Mesothelial cell of epicardium (in vitro differentiated cells): ENCODE data around the gene PPP4R4. TPM values are rescaled to one million over a fixed set of nuclear protein-coding genes. Genes with fewer than 3 reads are reported as not detected.

Source experiments
- DNase-seq, 2 experiments: peaks; one replicate each; pipeline ENCODE4 v3.0.0; 2021; ENCODE audit warnings: low spot score in 2 of 2; ENCODE audit not compliant: unreplicated experiment in 2 of 2
- H3K27ac Mint-ChIP-seq: 2 replicates; pipeline ENCODE4 v1.8.0; 2021; ENCODE audit warnings: mixed read lengths
- H3K27me3 Mint-ChIP-seq: 2 replicates; pipeline ENCODE4 v1.8.0; 2021; ENCODE audit warnings: low read depth, mixed read lengths
- H3K36me3 Mint-ChIP-seq: 2 replicates; pipeline ENCODE4 v1.8.0; 2021; ENCODE audit warnings: mixed read lengths
- H3K4me1 Mint-ChIP-seq: 2 replicates; pipeline ENCODE4 v1.8.0; 2021; ENCODE audit warnings: mixed read lengths
- H3K4me3 Mint-ChIP-seq: 2 replicates; pipeline ENCODE4 v1.8.0; 2021; ENCODE audit warnings: mild to moderate bottlenecking, moderate library complexity, mixed read lengths
- H3K9me3 Mint-ChIP-seq: 2 replicates; pipeline ENCODE4 v1.8.0; 2021; ENCODE audit warnings: mixed read lengths
- CTCF ChIP-seq: fragments of 200-600 bp; sonication (generic); IDR thresholded peaks from one replicate; pipeline ENCODE4 v1.5.0; 2021; ENCODE audit warnings: antibody characterized with exemption; ENCODE audit not compliant: unreplicated experiment
- total RNA-seq: library from RNA; stranded (reverse); gene quantifications from 3 replicates; pipeline ENCODE4 v1.2.1, GENCODE V29; 2021

Gene PPP4R4
- total RNA-seq, 1 donor from 2014 or later: 0.54 TPM

DNA sequence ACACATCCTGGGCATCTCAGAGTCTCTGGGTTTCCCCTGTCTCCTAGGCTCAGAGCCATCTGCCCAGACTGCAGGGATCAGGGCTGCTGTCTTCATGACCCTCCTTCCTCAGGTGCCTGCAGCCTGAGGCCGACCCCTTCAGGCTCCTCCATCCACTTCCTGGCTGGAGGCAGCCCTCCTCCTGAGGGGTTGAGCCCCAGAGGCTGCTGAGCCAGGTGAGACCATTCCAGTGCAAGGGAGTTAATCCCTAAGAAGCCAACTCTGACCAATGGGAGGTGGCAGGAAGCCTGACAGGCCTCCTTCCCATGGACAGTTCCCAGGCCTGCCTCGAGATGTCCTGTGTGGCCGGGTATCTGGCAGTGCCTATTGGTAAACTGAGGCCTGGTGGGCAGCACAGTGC, 8.4 kb upstream of the PPP4R4 start:
- DNase-seq: no peak
- TF ChIP-seq CTCF: no peak
- H3K36me3 Mint-ChIP-seq: no peaks in the 10 kb centered on the region
- no peak overlapping the region for H3K27ac Mint-ChIP-seq
- H3K4me1 Mint-ChIP-seq: peaks cover 20% of the 10 kb centered on the region
- peaks cover 30% of the 10 kb centered on the region for H3K27me3 Mint-ChIP-seq
- peaks cover 7% of the 10 kb centered on the region for H3K9me3 Mint-ChIP-seq
- H3K4me3 Mint-ChIP-seq: no peak overlapping the region

GRCh38 chr14:94170136-94170535, 4.0 kb upstream of the PPP4R4 start:
- TF ChIP-seq CTCF: no peak
- Mint-ChIP-seq H3K4me3 (no peak overlapping the region), H3K27ac (no peak overlapping the region), H3K4me1 (peaks cover 7% of the 10 kb centered on the region), H3K9me3 (peaks cover 7% of the 10 kb centered on the region), H3K27me3 (peaks cover 52% of the 10 kb centered on the region), H3K36me3 (no peaks in the 10 kb centered on the region)
- no peak for DNase-seq

GRCh38 chr14:94171208-94171607, 2.9 kb upstream of the PPP4R4 start:
- no peak for TF ChIP-seq CTCF
- Mint-ChIP-seq H3K36me3 (no peaks in the 10 kb centered on the region), H3K9me3 (peaks cover 7% of the 10 kb centered on the region), H3K4me3 (no peak overlapping the region), H3K27me3 (peaks cover 60% of the 10 kb centered on the region), H3K4me1 (peaks cover 14% of the 10 kb centered on the region), H3K27ac (no peak overlapping the region)
- no peak for DNase-seq

DNA sequence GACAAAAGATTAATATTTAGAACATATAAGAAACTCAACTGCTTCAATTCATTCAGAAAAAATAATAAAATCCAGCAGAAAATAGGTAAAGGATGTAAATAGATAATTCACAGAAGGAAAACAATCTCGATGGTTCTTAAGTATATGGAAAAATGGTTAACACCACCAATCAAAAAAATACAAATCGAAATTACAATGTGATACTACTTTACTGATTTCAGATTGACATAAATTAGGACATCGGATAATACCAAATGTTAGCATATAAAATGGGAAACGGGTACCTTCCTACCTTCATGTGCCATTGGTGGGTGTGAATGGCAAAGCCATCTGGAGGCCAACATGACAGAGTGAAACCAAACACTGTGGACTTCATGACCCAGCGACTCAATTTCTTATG, 1.6 kb upstream of the PPP4R4 start:
- peak overlapping the region; percentile 71 for H3K4me3 Mint-ChIP-seq
- TF ChIP-seq CTCF: no peak
- peaks cover 7% of the 10 kb centered on the region for H3K9me3 Mint-ChIP-seq
- DNase-seq: no peak
- H3K27me3 Mint-ChIP-seq: peaks cover 66% of the 10 kb centered on the region
- no peak overlapping the region for H3K27ac Mint-ChIP-seq
- peaks cover 14% of the 10 kb centered on the region for H3K4me1 Mint-ChIP-seq
- no peaks in the 10 kb centered on the region for H3K36me3 Mint-ChIP-seq

DNA sequence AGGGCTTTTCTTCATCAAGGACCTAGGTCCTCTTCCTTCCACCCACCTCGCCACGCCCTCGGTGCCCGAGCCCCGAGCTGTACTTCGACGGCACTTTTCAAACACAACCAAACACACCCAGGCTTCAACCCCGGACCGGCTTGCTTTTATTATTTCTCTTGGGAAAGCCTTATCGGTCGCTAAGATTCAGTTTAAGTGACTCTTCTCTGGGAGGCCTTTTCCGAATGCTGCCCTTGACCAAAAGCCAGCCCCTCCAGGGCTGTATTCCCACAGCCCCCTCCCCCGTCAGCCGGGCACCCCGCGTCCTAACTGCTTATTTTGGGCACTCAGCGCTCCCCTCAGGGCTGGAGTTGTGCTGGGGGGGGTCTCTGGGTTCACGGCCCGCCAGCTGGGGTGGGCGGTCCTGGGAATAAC, 644 bp upstream of the PPP4R4 start:
- peaks cover 7% of the 10 kb centered on the region for H3K9me3 Mint-ChIP-seq
- no peak for DNase-seq

More for the DNA sequence above, 644 bp upstream of the PPP4R4 start:
- Mint-ChIP-seq H3K27me3 (peaks cover 74% of the 10 kb centered on the region), H3K27ac (peak overlapping the region; percentile 21), H3K36me3 (no peaks in the 10 kb centered on the region), H3K4me3 (peak overlapping the region; percentile 71), H3K4me1 (peaks cover 14% of the 10 kb centered on the region)
- TF ChIP-seq CTCF: no peak
